IMR-90 (cell line): ENCODE data around the gene KDM6B. TPM values are rescaled to one million over a fixed set of nuclear protein-coding genes. Genes with fewer than 3 reads are reported as not detected.

Source experiments
- ATAC-seq: fragments of 200-7000 bp; cut with Tn5 transposase; 2 replicates; pipeline ENCODE4 v1.9.1; 2020; ENCODE audit warnings: low read depth, mild to moderate bottlenecking, moderate library complexity
- BruUV-seq: library from RNA; stranded (reverse); fragments of 400-500 nt; replicated peaks from 2 replicates; lab custom pipeline; 2021; lab: Mats Ljungman, UMichigan
- CTCF ChIA-PET: fragments of 300-600 bp; formaldehyde crosslinking; extraction: SDS; loops from one replicate; lab custom pipeline; 2021; ENCODE audit warnings: antibody characterized with exemption; lab: Yijun Ruan, JAX
- POLR2A ChIA-PET: fragments of 300-600 bp; sonication (Branson Sonifier 250); formaldehyde crosslinking; loops from one replicate; lab custom pipeline; 2022; ENCODE audit warnings: antibody characterized with exemption; ENCODE audit not compliant: unreplicated experiment; lab: Charles Lee
- DNase-seq: peaks from one replicate; pipeline ENCODE4 v3.0.0; 2013
- H2AFZ ChIP-seq: replicated peaks from 2 replicates; pipeline ENCODE3; 2013; ENCODE audit warnings: low read length, mild to moderate bottlenecking; ENCODE audit not compliant: poor library complexity
- H2AK5ac ChIP-seq: 2 replicates; pipeline ENCODE4 v1.6.1; 2013; ENCODE audit warnings: low read depth, low read length, inconsistent platforms
- H2AK9ac ChIP-seq: replicated peaks from 2 replicates; pipeline ENCODE3; 2013; ENCODE audit warnings: mild to moderate bottlenecking, low read depth, low read length, moderate library complexity; ENCODE audit not compliant: poor library complexity
- H2BK120ac ChIP-seq: 2 replicates; pipeline ENCODE4 v1.6.1; 2013; ENCODE audit warnings: low read depth, low read length, inconsistent platforms
- H2BK15ac ChIP-seq: 3 replicates; pipeline ENCODE4 v1.6.1; 2013; ENCODE audit warnings: low read depth, low read length, inconsistent platforms
- H2BK20ac ChIP-seq: 2 replicates; pipeline ENCODE4 v1.6.1; 2013; ENCODE audit warnings: low read depth, mild to moderate bottlenecking, inconsistent platforms, low read length, moderate library complexity
- H2BK5ac ChIP-seq: 2 replicates; pipeline ENCODE4 v1.6.1; 2013; ENCODE audit warnings: mild to moderate bottlenecking, low read depth, low read length, inconsistent platforms; ENCODE audit not compliant: poor library complexity, severe bottlenecking
- H3K14ac ChIP-seq: replicated peaks from 2 replicates; pipeline ENCODE4 v1.6.1; 2013; ENCODE audit warnings: low read depth, low read length, inconsistent platforms
- H3K18ac ChIP-seq: 2 replicates; pipeline ENCODE4 v1.6.1; 2013; ENCODE audit warnings: low read depth, low read length, control low read depth
- H3K23ac ChIP-seq: 2 replicates; pipeline ENCODE4 v1.6.1; 2013; ENCODE audit warnings: low read depth, low read length, inconsistent platforms
- H3K27ac ChIP-seq: 2 replicates; pipeline ENCODE4 v1.5.1; 2013; ENCODE audit warnings: mild to moderate bottlenecking, control low read depth, low read length; ENCODE audit not compliant: insufficient read depth
- H3K27me3 ChIP-seq: 2 replicates; pipeline ENCODE4 v1.6.1; 2013; ENCODE audit warnings: low read length; ENCODE audit not compliant: control insufficient read depth, insufficient read depth
- H3K36me3 ChIP-seq: 2 replicates; pipeline ENCODE4 v1.6.1; 2013; ENCODE audit warnings: low read length, mixed read lengths; ENCODE audit not compliant: control insufficient read depth, insufficient read depth
- H3K4ac ChIP-seq: 2 replicates; pipeline ENCODE4 v1.6.1; 2013; ENCODE audit warnings: low read depth, low read length, inconsistent platforms
- H3K4me1 ChIP-seq: 2 replicates; pipeline ENCODE4 v1.6.1; 2013; ENCODE audit warnings: low read length, mixed read lengths; ENCODE audit not compliant: control insufficient read depth, insufficient read depth
- H3K4me2 ChIP-seq: 2 replicates; pipeline ENCODE4 v1.6.1; 2013; ENCODE audit warnings: low read depth, mild to moderate bottlenecking, control low read depth, low read length, moderate library complexity
- H3K4me3 ChIP-seq: 2 replicates; pipeline ENCODE4 v1.5.1; 2013; ENCODE audit warnings: low read depth, mild to moderate bottlenecking, control low read depth, low read length, moderate library complexity; ENCODE audit not compliant: insufficient read depth
- H3K56ac ChIP-seq: 2 replicates; pipeline ENCODE4 v1.6.1; 2013; ENCODE audit warnings: low read length, inconsistent platforms; ENCODE audit not compliant: insufficient read depth; ENCODE audit errors: extremely low read depth
- H3K79me1 ChIP-seq, 2 experiments: 2 replicates each; pipeline ENCODE4 v1.6.1; 2013; ENCODE audit warnings: low read length in 2 of 2, inconsistent platforms in 1 of 2, low read depth in 1 of 2
- H3K9ac ChIP-seq: 2 replicates; pipeline ENCODE4 v1.6.1; 2013; ENCODE audit warnings: low read depth, low read length, control low read depth
- H3K9me1 ChIP-seq: 2 replicates; pipeline ENCODE4 v1.6.1; 2013; ENCODE audit warnings: low read length, inconsistent platforms; ENCODE audit not compliant: insufficient read depth
- H3K9me3 ChIP-seq: 2 replicates; pipeline ENCODE4 v1.6.1; 2013; ENCODE audit warnings: low read length; ENCODE audit not compliant: control insufficient read depth, insufficient read depth
- H4K20me1 ChIP-seq: 2 replicates; pipeline ENCODE4 v1.6.1; 2013; ENCODE audit warnings: low read length, inconsistent platforms; ENCODE audit not compliant: insufficient read depth
- H4K5ac ChIP-seq: 2 replicates; pipeline ENCODE4 v1.6.1; 2013; ENCODE audit warnings: mild to moderate bottlenecking, low read depth, low read length, control low read depth
- H4K8ac ChIP-seq, 2 experiments: 2 replicates each; pipeline ENCODE4 v1.6.1; 2013; ENCODE audit warnings: low read depth in 2 of 2, low read length in 2 of 2, control low read depth in 1 of 2, inconsistent platforms in 1 of 2
- H4K91ac ChIP-seq: 2 replicates; pipeline ENCODE4 v1.6.1; 2013; ENCODE audit warnings: low read depth, low read length, inconsistent platforms; ENCODE audit not compliant: insufficient read depth
- BHLHE40 ChIP-seq: fragments of 150-350 bp; IDR thresholded peaks from 2 replicates; pipeline ENCODE4 v1.6.1; 2016; ENCODE audit warnings: mild to moderate bottlenecking, low read depth, low read length
- CEBPB ChIP-seq: IDR thresholded peaks from 2 replicates; pipeline ENCODE4 v1.6.1; 2012; ENCODE audit warnings: low read depth, low read length, improper control_type of control experiment
- CHD1 ChIP-seq: IDR thresholded peaks from 2 replicates; pipeline ENCODE4 v1.6.1; 2012; ENCODE audit warnings: low read depth, low read length, improper control_type of control experiment
- ELK1 ChIP-seq: fragments of 150-350 bp; IDR thresholded peaks from 2 replicates; pipeline ENCODE4 v1.6.1; 2016; ENCODE audit warnings: low read depth, mild to moderate bottlenecking, low read length, moderate library complexity, borderline replicate concordance
- FOS ChIP-seq: fragments of 150-350 bp; IDR thresholded peaks from 2 replicates; pipeline ENCODE4 v1.6.1; 2016; ENCODE audit warnings: low read depth, low read length
- MAFK ChIP-seq: IDR thresholded peaks from 2 replicates; pipeline ENCODE4 v1.6.1; 2012; ENCODE audit warnings: low read depth, low read length, improper control_type of control experiment
- MAZ ChIP-seq: IDR thresholded peaks from 2 replicates; pipeline ENCODE4 v1.6.1; 2012; ENCODE audit warnings: low read depth, mild to moderate bottlenecking, low read length, improper control_type of control experiment, moderate library complexity, borderline replicate concordance
- MXI1 ChIP-seq: IDR thresholded peaks from 2 replicates; pipeline ENCODE4 v1.6.1; 2012; ENCODE audit warnings: low read depth, mild to moderate bottlenecking, low read length, moderate library complexity, borderline replicate concordance
- NFE2L2 ChIP-seq: fragments of 150-350 bp; IDR thresholded peaks from 2 replicates; pipeline ENCODE4 v1.6.1; 2016; ENCODE audit warnings: low read depth, mild to moderate bottlenecking, low read length
- POLR2A ChIP-seq: IDR thresholded peaks from 2 replicates; pipeline ENCODE4 v1.6.1; 2012; ENCODE audit warnings: mild to moderate bottlenecking, low read depth, low read length
- RAD21 ChIP-seq: IDR thresholded peaks from 2 replicates; pipeline ENCODE4 v1.6.1; 2012; ENCODE audit warnings: low read length, improper control_type of control experiment
- RCOR1 ChIP-seq: IDR thresholded peaks from 2 replicates; pipeline ENCODE4 v1.6.1; 2012; ENCODE audit warnings: mild to moderate bottlenecking, low read length, improper control_type of control experiment; ENCODE audit not compliant: insufficient replicate concordance
- RFX5 ChIP-seq: IDR thresholded peaks from 2 replicates; pipeline ENCODE4 v1.8.0; 2012; ENCODE audit warnings: low read depth, mild to moderate bottlenecking, low read length, moderate library complexity
- SMC3 ChIP-seq: fragments of 150-350 bp; IDR thresholded peaks from 2 replicates; pipeline ENCODE4 v1.6.1; 2016; ENCODE audit warnings: low read depth, mild to moderate bottlenecking, antibody characterized with exemption, low read length, moderate library complexity
- USF2 ChIP-seq: fragments of 150-350 bp; IDR thresholded peaks from 2 replicates; pipeline ENCODE4 v1.6.1; 2017; ENCODE audit warnings: mild to moderate bottlenecking, antibody characterized with exemption, low read length, low read depth
- WGBS, 2 experiments: methylation state at CpG; one replicate each; pipeline versions ENCODE4 v1.1.5 to v1.1.7; 2013; ENCODE audit warnings: missing lambda C conversion rate in 2 of 2; ENCODE audit not compliant: insufficient read length in 1 of 2; ENCODE audit errors: extremely low coverage in 2 of 2; 5-methylcytosine and 5-hydroxymethylcytosine counted together
- dilution Hi-C: fragments of 300-500 bp; cut with HindIII; formaldehyde crosslinking; loops from one replicate; pipeline ENCODE4 v1.14.3; 2018; ENCODE audit warnings: low sequenced_read_pairs; ENCODE audit not compliant: unreplicated experiment
- in situ Hi-C: fragments of 300-500 bp; cut with MboI; formaldehyde crosslinking; loops from 3 replicates; pipeline ENCODE4 v1.14.3; 2019; ENCODE audit warnings: low sequenced_read_pairs, inconsistent platforms, mixed read lengths
- intact Hi-C: fragments of 100-400 bp; cut with micrococcal nuclease; formaldehyde crosslinking; loops from 2 replicates; pipeline ENCODE4 v1.10.0; 2022
- polyA plus RNA-seq, 3 experiments: library from polyadenylated mRNA; depleted of rRNA; stranded (reverse); fragments of >200 nt; gene quantifications; 2 replicates each; pipeline ENCODE4 v1.2.3, GENCODE V29; 2012; ENCODE audit warnings: low replicate concordance in 1 of 3
- total RNA-seq: library from RNA; depleted of rRNA; stranded (reverse); fragments of >200 nt; gene quantifications from 2 replicates; pipeline ENCODE4 v1.2.3, GENCODE V29; 2012
- TF ChIP-seq, protein P1 (sequence below): conservative IDR thresholded peaks from 2 replicates; pipeline ENCODE4 v1.5.1; 2012; ENCODE audit warnings: mild to moderate bottlenecking, low read depth, low read length, improper control_type of control experiment

The KDM6B gene
- total and polyA plus RNA-seq, 2 of the 4 experiments (the other 2 are of a cell fraction): 0.72 to 3.5 TPM

GRCh38 chr17:7786866-7787265, 47.2 kb upstream of the KDM6B start:
- Histone ChIP-seq H3K4me2 (no peak overlapping the region), H2AK9ac (no peak overlapping the region), H2BK120ac (no peak overlapping the region), H3K9ac (no peak overlapping the region), H3K18ac (no peak overlapping the region), H3K27ac (no peak overlapping the region), H2AFZ (no peak overlapping the region), H2BK5ac (no peak overlapping the region), H3K36me3 (no peaks in the 10 kb centered on the region), H4K91ac (no peak overlapping the region), H2AK5ac (no peak overlapping the region), H3K4me1 (no peaks in the 10 kb centered on the region; the same call in 1 of the 2 replicates), H3K4me3 (no peak overlapping the region), H3K27me3 (peaks cover 24% of the 10 kb centered on the region), H4K5ac (no peak overlapping the region), H3K9me3 (no peaks in the 10 kb centered on the region), H3K23ac (no peak overlapping the region), H3K56ac (no peak overlapping the region), H2BK20ac (no peak overlapping the region), H4K8ac (no peak overlapping the region), H3K9me1 (no peaks in the 10 kb centered on the region), H3K14ac (no peak overlapping the region), H2BK15ac (no peak overlapping the region), H4K20me1 (no peaks in the 10 kb centered on the region), H3K4ac (no peak overlapping the region), H3K79me1 (no peaks in the 10 kb centered on the region)
- intact Hi-C loops (no loop called here), in situ Hi-C loops (no loop called here), dilution Hi-C loops (no loop called here)
- DNase-seq (no peak), ATAC-seq (no peak)
- 88% methylated on average over 9 of the region's 21 CpGs; no CpG with 5 or more reads in 1 of the 2 experiments for WGBS, 2 experiments
- ChIA-PET CTCF (no interaction called here), POLR2A (no interaction called here)
- TF ChIP-seq RCOR1: no peak
- no peak for TF ChIP-seq CEBPB
- no peak for TF ChIP-seq USF2
- TF ChIP-seq MAZ: no peak
- no peak for TF ChIP-seq POLR2A
- no peak for TF ChIP-seq RAD21
- TF ChIP-seq FOS: no peak
- no peak for TF ChIP-seq SMC3
- TF ChIP-seq MXI1: no peak
- no peak for TF ChIP-seq BHLHE40
- TF ChIP-seq, protein P1, sequence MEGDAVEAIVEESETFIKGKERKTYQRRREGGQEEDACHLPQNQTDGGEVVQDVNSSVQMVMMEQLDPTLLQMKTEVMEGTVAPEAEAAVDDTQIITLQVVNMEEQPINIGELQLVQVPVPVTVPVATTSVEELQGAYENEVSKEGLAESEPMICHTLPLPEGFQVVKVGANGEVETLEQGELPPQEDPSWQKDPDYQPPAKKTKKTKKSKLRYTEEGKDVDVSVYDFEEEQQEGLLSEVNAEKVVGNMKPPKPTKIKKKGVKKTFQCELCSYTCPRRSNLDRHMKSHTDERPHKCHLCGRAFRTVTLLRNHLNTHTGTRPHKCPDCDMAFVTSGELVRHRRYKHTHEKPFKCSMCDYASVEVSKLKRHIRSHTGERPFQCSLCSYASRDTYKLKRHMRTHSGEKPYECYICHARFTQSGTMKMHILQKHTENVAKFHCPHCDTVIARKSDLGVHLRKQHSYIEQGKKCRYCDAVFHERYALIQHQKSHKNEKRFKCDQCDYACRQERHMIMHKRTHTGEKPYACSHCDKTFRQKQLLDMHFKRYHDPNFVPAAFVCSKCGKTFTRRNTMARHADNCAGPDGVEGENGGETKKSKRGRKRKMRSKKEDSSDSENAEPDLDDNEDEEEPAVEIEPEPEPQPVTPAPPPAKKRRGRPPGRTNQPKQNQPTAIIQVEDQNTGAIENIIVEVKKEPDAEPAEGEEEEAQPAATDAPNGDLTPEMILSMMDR: no peak
- no peak for TF ChIP-seq NFE2L2
- no peak for TF ChIP-seq MAFK
- TF ChIP-seq ELK1: no peak
- no peak for TF ChIP-seq CHD1
- TF ChIP-seq RFX5: no peak
- no TSS peak for BruUV-seq
